HCT116 (cell line): Measurements from ENCODE around the gene ZSWIM3.

Experiments
- CBX3 ChIP-seq: IDR thresholded peaks from 2 replicates; pipeline ENCODE4 v1.6.1; 2012; ENCODE audit warnings: low read depth
- CEBPB ChIP-seq: IDR thresholded peaks from 2 replicates; pipeline ENCODE4 v1.6.1; 2012; ENCODE audit warnings: low read depth
- CTCF ChIP-seq, 3 experiments: fragments of 200-600 bp in 1 of 3; sonication (generic) in 1 of 3; IDR thresholded peaks in 2 of 3; conservative IDR thresholded peaks in 1 of 3; 2 replicates each; pipeline ENCODE4 v1.5.1; 2012 to 2017; ENCODE audit warnings: low read depth in 2 of 3, low read length in 2 of 3, antibody characterized with exemption in 1 of 3, borderline replicate concordance in 1 of 3, control low read depth in 1 of 3, mild to moderate bottlenecking in 1 of 3, mixed read lengths in 1 of 3, mixed run types in 1 of 3, moderate library complexity in 1 of 3; ENCODE audit not compliant: insufficient read depth in 1 of 3
- EGR1 ChIP-seq: IDR thresholded peaks from 2 replicates; pipeline ENCODE4 v1.6.1; 2012; ENCODE audit warnings: low read depth
- EZH2 ChIP-seq: fragments of 200-600 bp; sonication (generic); IDR thresholded peaks from 2 replicates; pipeline ENCODE4 v1.6.1; 2017; ENCODE audit warnings: antibody characterized with exemption, mixed run types
- POLR2A ChIP-seq: IDR thresholded peaks from 2 replicates; pipeline ENCODE4 v1.7.0; 2011; ENCODE audit warnings: borderline replicate concordance; ENCODE audit not compliant: insufficient read depth, insufficient read length; ENCODE audit errors: extremely low read depth
- POLR2AphosphoS5 ChIP-seq: IDR thresholded peaks from 2 replicates; pipeline ENCODE4 v1.6.1; 2011; ENCODE audit warnings: mild to moderate bottlenecking, low read depth, low read length, moderate library complexity
- RAD21 ChIP-seq: IDR thresholded peaks from 2 replicates; pipeline ENCODE4 v1.6.1; 2012; ENCODE audit warnings: low read depth, mild to moderate bottlenecking
- SIN3A ChIP-seq: IDR thresholded peaks from 2 replicates; pipeline ENCODE4 v1.6.1; 2012; ENCODE audit warnings: low read depth
- SP1 ChIP-seq: IDR thresholded peaks from 2 replicates; pipeline ENCODE4 v1.6.1; 2012; ENCODE audit warnings: low read depth
- TCF7L2 ChIP-seq: IDR thresholded peaks from 2 replicates; pipeline ENCODE4 v1.7.0; 2011; ENCODE audit warnings: borderline replicate concordance, inconsistent platforms; ENCODE audit not compliant: insufficient read depth, insufficient read length; ENCODE audit errors: extremely low read depth
- ZBTB33 ChIP-seq: IDR thresholded peaks from 2 replicates; pipeline ENCODE4 v1.6.1; 2011; ENCODE audit warnings: mild to moderate bottlenecking, low read length, moderate library complexity; ENCODE audit not compliant: insufficient replicate concordance; ENCODE audit errors: extremely low read depth
- ZNF274 ChIP-seq: fragments of 200-500 bp; sonication (Bioruptor generic); IDR thresholded peaks from 2 replicates; pipeline ENCODE4 v1.6.1; 2014; ENCODE audit warnings: mild to moderate bottlenecking, low read depth, low read length, inconsistent platforms

- TF ChIP-seq CTCF (IDR thresholded peaks at IDR 0.05 in 2 of 3, conservative IDR thresholded peaks at IDR 0.05 in 1 of 3; ENCODE audit: borderline replicate concordance in 1 of 3, insufficient read depth in 1 of 3, low read depth in 2 of 3, low read length in 2 of 3), result no peak
- TF ChIP-seq POLR2A, result no peak
- TF ChIP-seq SP1, result no peak
- TF ChIP-seq EGR1, result no peak
- no peak for TF ChIP-seq RAD21
- no peak for TF ChIP-seq TCF7L2
- no peak for TF ChIP-seq ZNF274
- no peak for TF ChIP-seq ZBTB33
- TF ChIP-seq CBX3, result no peak
- no peak for TF ChIP-seq SIN3A
- TF ChIP-seq POLR2AphosphoS5, result no peak
- TF ChIP-seq CEBPB, result no peak
- no peak for TF ChIP-seq EZH2
Measured at GRCh38 chr20:45883100-45883469, 25.7 kb downstream of the ZSWIM3 start.
